NK-92 (cell line): Measurements from ENCODE around the gene KIF26B.
"Not testable (repeated sequence)": the region's sequence is repeated elsewhere in the genome, so short reads cannot be mapped to it uniquely, and the experiment has no call there.

ENCODE experiments used
- DNase-seq: peaks from one replicate; lab custom pipeline; 2025; ENCODE audit not compliant: unreplicated experiment; lab: John Stamatoyannopoulos, UW

KIF26B gene

GRCh38 chr1:245714027-245714426, 559.2 kb downstream of the KIF26B start:
- not testable (repeated sequence) for DNase-seq

GRCh38 chr1:245715291-245715701, 560.5 kb downstream of the KIF26B start:
- DNase-seq: no peak

- no peak for DNase-seq
Measured at GRCh38 chr1:245715970-245716369, 561.2 kb downstream of the KIF26B start.

- no peak for DNase-seq
Measured at GRCh38 chr1:245716561-245716960, 561.8 kb downstream of the KIF26B start.

- DNase-seq: no peak
Measured at GRCh38 chr1:245717611-245718010, 562.8 kb downstream of the KIF26B start.

GRCh38 chr1:245718123-245718522, 563.3 kb downstream of the KIF26B start:
- DNase-seq: no peak

GRCh38 chr1:245718951-245719350, 564.2 kb downstream of the KIF26B start:
- DNase-seq: no peak

- DNase-seq: no peak
Measured at GRCh38 chr1:245721488-245721887, 566.7 kb downstream of the KIF26B start.

GRCh38 chr1:245728035-245728434, 573.2 kb downstream of the KIF26B start:
- not testable (repeated sequence) for DNase-seq

- no peak for DNase-seq
Measured at GRCh38 chr1:245730801-245731200, 576.0 kb downstream of the KIF26B start.

- not testable (repeated sequence) for DNase-seq
Measured at GRCh38 chr1:245740336-245740735, 585.6 kb downstream of the KIF26B start.

- no peak for DNase-seq
Measured at GRCh38 chr1:245742896-245743295, 588.1 kb downstream of the KIF26B start.

- DNase-seq: no peak
Measured at GRCh38 chr1:245748240-245748639, 593.5 kb downstream of the KIF26B start.

GRCh38 chr1:245748646-245749045, 593.9 kb downstream of the KIF26B start:
- DNase-seq: no peak

- no peak for DNase-seq
Measured at GRCh38 chr1:245749053-245749452, 594.3 kb downstream of the KIF26B start.

GRCh38 chr1:245750261-245750660, 595.5 kb downstream of the KIF26B start:
- DNase-seq: no peak

GRCh38 chr1:245751116-245751515, 596.3 kb downstream of the KIF26B start:
- no peak for DNase-seq

GRCh38 chr1:245751726-245752470, 597.1 kb downstream of the KIF26B start:
- no peak for DNase-seq

- DNase-seq: no peak
Measured at GRCh38 chr1:245752561-245752960, 597.8 kb downstream of the KIF26B start.

- DNase-seq: no peak
Measured at GRCh38 chr1:245753807-245754206, 599.0 kb downstream of the KIF26B start.

GRCh38 chr1:245754463-245754961, 599.7 kb downstream of the KIF26B start:
- no peak for DNase-seq
